B cell (primary cell): ENCODE results near the gene LRRC74A. TPM values are rescaled to one million over a fixed set of nuclear protein-coding genes. Genes with fewer than 3 reads are reported as not detected.
"Not testable (repeated sequence)": the region's sequence is repeated elsewhere in the genome, so short reads cannot be mapped to it uniquely, and the experiment has no call there.

Source experiments
- ATAC-seq: fragments of 200-7000 bp; cut with Tn5 transposase; one replicate; pipeline ENCODE4 v1.10.0; 2021; ENCODE audit warnings: low read depth, mild to moderate bottlenecking, moderate number of reproducible peaks, moderate library complexity
- CTCF ChIA-PET: fragments of 350-600 bp; sonication (Branson Sonifier 250); formaldehyde crosslinking; loops from one replicate; lab custom pipeline; 2021; ENCODE audit warnings: antibody characterized with exemption, inconsistent platforms; lab: Charles Lee
- POLR2A ChIA-PET: fragments of 350-600 bp; sonication (Branson Sonifier 250); formaldehyde crosslinking; loops from one replicate; lab custom pipeline; 2021; ENCODE audit warnings: antibody characterized with exemption; lab: Charles Lee
- DNase-seq: peaks from one replicate; pipeline ENCODE4 v3.0.0; 2013
- H2AFZ ChIP-seq: 2 replicates; pipeline ENCODE4 v1.6.1; 2012; ENCODE audit warnings: mild to moderate bottlenecking, low read depth, low read length; ENCODE audit not compliant: insufficient read depth, poor library complexity, severe bottlenecking
- H3K27ac ChIP-seq, 2 donors: 1 replicate in 1 of 2; 2 replicates in 1 of 2; pipeline ENCODE4 v1.5.1; 2012 to 2013; ENCODE audit warnings: low read length in 2 of 2, mild to moderate bottlenecking in 2 of 2, moderate library complexity in 1 of 2
- H3K27me3 ChIP-seq, 4 experiments: fragments of 200-600 bp in 1 of 4; sonication (generic) in 1 of 4; replicated peaks in 1 of 4; 1 replicate in 2 of 4; 2 replicates in 2 of 4; pipeline versions ENCODE4 v1.6.1 to v1.7.0; 2013 to 2016; ENCODE audit warnings: low read length in 3 of 4, mild to moderate bottlenecking in 2 of 4, mixed read lengths in 1 of 4, moderate library complexity in 1 of 4; ENCODE audit not compliant: insufficient read depth in 4 of 4, control insufficient read depth in 3 of 4; ENCODE audit errors: control extremely low read depth in 1 of 4
- H3K36me3 ChIP-seq, 2 experiments: replicated peaks in 1 of 2; 1 replicate in 1 of 2; 2 replicates in 1 of 2; pipeline versions ENCODE4 v1.6.1 to v1.7.1; 2013; ENCODE audit warnings: low read length in 1 of 2; ENCODE audit not compliant: insufficient read depth in 2 of 2, control insufficient read depth in 1 of 2; ENCODE audit errors: control extremely low read depth in 1 of 2, extremely low read depth in 1 of 2
- H3K4me1 ChIP-seq, 2 donors: fragments of 200-600 bp in 1 of 2; sonication (generic) in 1 of 2; 1 replicate in 1 of 2; 2 replicates in 1 of 2; pipeline versions ENCODE4 v1.5.1 to v1.6.1; 2013 to 2017; ENCODE audit warnings: low read length in 2 of 2; ENCODE audit not compliant: control insufficient read depth in 2 of 2, insufficient read depth in 2 of 2
- H3K4me2 ChIP-seq: replicated peaks from 2 replicates; pipeline ENCODE3; 2012; ENCODE audit warnings: mild to moderate bottlenecking, low read depth, low read length; ENCODE audit not compliant: poor library complexity, severe bottlenecking
- H3K4me3 ChIP-seq, 5 experiments: fragments of 200-600 bp in 1 of 5; sonication (generic) in 1 of 5; 1 replicate in 3 of 5; 2 replicates in 2 of 5; pipeline versions ENCODE4 v1.5.1 to v1.7.0; 2011 to 2016; ENCODE audit warnings: low read length in 4 of 5, mild to moderate bottlenecking in 4 of 5, low read depth in 2 of 5, control low read depth in 1 of 5, moderate library complexity in 1 of 5; ENCODE audit not compliant: insufficient read depth in 1 of 5; ENCODE audit errors: control extremely low read depth in 1 of 5, extremely low read depth in 1 of 5
- H3K79me2 ChIP-seq: fragments of 200-600 bp; sonication (generic); one replicate; pipeline ENCODE4 v1.6.0; 2016; ENCODE audit warnings: low read length; ENCODE audit not compliant: control insufficient read depth, insufficient read depth
- H3K9ac ChIP-seq: fragments of 200-600 bp; sonication (generic); 2 replicates; pipeline ENCODE4 v1.6.1; 2017; ENCODE audit warnings: mild to moderate bottlenecking, low read length, moderate library complexity
- H3K9me3 ChIP-seq, 3 donors: one replicate each; pipeline versions ENCODE4 v1.6.1 to v1.7.1; 2013; ENCODE audit warnings: low read length in 2 of 3; ENCODE audit not compliant: control insufficient read depth in 2 of 3, insufficient read depth in 1 of 3; ENCODE audit errors: control extremely low read depth in 1 of 3
- H4K20me1 ChIP-seq: 2 replicates; pipeline ENCODE4 v1.6.0; 2012; ENCODE audit warnings: mild to moderate bottlenecking, low read length; ENCODE audit not compliant: insufficient read depth, control insufficient read depth, poor library complexity, severe bottlenecking
- H3K27ac Mint-ChIP-seq: one replicate; pipeline ENCODE4 v1.8.0; 2021; ENCODE audit warnings: mixed read lengths
- H3K27me3 Mint-ChIP-seq: one replicate; pipeline ENCODE4 v1.8.0; 2021; ENCODE audit warnings: mixed read lengths
- H3K4me1 Mint-ChIP-seq: one replicate; pipeline ENCODE4 v1.8.0; 2021; ENCODE audit warnings: mixed read lengths
- H3K4me3 Mint-ChIP-seq: one replicate; pipeline ENCODE4 v1.8.0; 2021; ENCODE audit warnings: mixed read lengths
- H3K9me3 Mint-ChIP-seq: one replicate; pipeline ENCODE4 v1.8.0; 2022; ENCODE audit warnings: mixed read lengths; ENCODE audit not compliant: insufficient read depth
- CTCF ChIP-seq: fragments of 200-600 bp; IDR thresholded peaks from one replicate; pipeline ENCODE4 v1.8.0; 2022; ENCODE audit warnings: antibody characterized with exemption, mild to moderate bottlenecking
- EZH2 ChIP-seq: IDR thresholded peaks from 2 replicates; pipeline ENCODE4 v1.6.1; 2012; ENCODE audit warnings: borderline replicate concordance, low read depth, mild to moderate bottlenecking, moderate library complexity, low read length; ENCODE audit not compliant: insufficient read depth, poor library complexity, severe bottlenecking
- WGBS: methylation state at CpG from one replicate; pipeline ENCODE4 v1.1.5; 2013; ENCODE audit warnings: missing lambda C conversion rate; ENCODE audit not compliant: insufficient coverage; 5-methylcytosine and 5-hydroxymethylcytosine counted together
- intact Hi-C: fragments of 100-400 bp; cut with micrococcal nuclease; formaldehyde crosslinking; loops from one replicate; pipeline ENCODE4 v1.10.0; 2022
- polyA plus RNA-seq: library from polyadenylated mRNA; depleted of rRNA; stranded (reverse); fragments of >200 nt; gene quantifications from 2 replicates; pipeline ENCODE4 v1.2.3, GENCODE V29; 2012
- total RNA-seq, 2 donors: library from RNA; stranded (reverse); fragments of 120-200 nt in 1 of 2; gene quantifications; 1 replicate in 1 of 2; 2 replicates in 1 of 2; pipeline versions ENCODE4 v1.2.3 to v1.2.4, GENCODE V29; 2013 to 2022

LRRC74A gene
- total and polyA plus RNA-seq, 2 donors (not counting 1 experiment from before 2014, with no cell fraction given) = not detected

GRCh38 chr14:76911473-76911872, 85.3 kb downstream of the LRRC74A start:
- TF ChIP-seq EZH2 = no peak
- TF ChIP-seq CTCF = no peak
- peaks cover 14 to 25% of the 10 kb centered on the region in 2 donors for H3K4me1 ChIP-seq
- intact Hi-C loops = no loop called here
- H3K4me2 ChIP-seq = no peak overlapping the region
- H3K4me1 Mint-ChIP-seq = peaks cover 19% of the 10 kb centered on the region
- no peaks in the 10 kb centered on the region for H3K36me3 ChIP-seq
- ATAC-seq = no peak
- ChIA-PET CTCF (interaction anchor here (0.6 to 15.6 kb wide), 12 partner anchors 9 to 186 kb away, joined by 3 to 267 read pairs (median 4); partner anchors contain the start of gene IRF2BPL), POLR2A (interaction anchor here (0.8 kb wide), 1 partner anchor 185 kb away, joined by 4 read pairs; no protein-coding TSS in a partner anchor)
- DNase-seq = no peak
- whole genome bisulfite sequencing = 86% methylated on average over 1 of the region's 1 CpG
- no peaks in the 10 kb centered on the region for H4K20me1 ChIP-seq
- H3K27me3 Mint-ChIP-seq = no peaks in the 10 kb centered on the region
- no peak overlapping the region for H2AFZ ChIP-seq
- H3K9me3 ChIP-seq = peaks cover 0 to 12% (median 0%) of the 10 kb centered on the region in 3 donors
- H3K27ac Mint-ChIP-seq = peak overlapping the region; percentile 72
- H3K9me3 Mint-ChIP-seq = no peaks in the 10 kb centered on the region
- no peak overlapping the region for H3K4me3 ChIP-seq
- H3K79me2 ChIP-seq = no peaks in the 10 kb centered on the region
- H3K4me3 Mint-ChIP-seq = no peak overlapping the region
- H3K27me3 ChIP-seq = no peaks in the 10 kb centered on the region
- H3K9ac ChIP-seq = no peak overlapping the region
- no peak overlapping the region for H3K27ac ChIP-seq

GRCh38 chr14:76914533-76915081, 88.4 kb downstream of the LRRC74A start:
- H3K79me2 ChIP-seq, H3K9me3 ChIP-seq, H3K27ac ChIP-seq, H3K4me3 Mint-ChIP-seq, H3K27ac Mint-ChIP-seq, H3K27me3 Mint-ChIP-seq, ATAC-seq, H3K4me3 ChIP-seq, intact Hi-C loops, H4K20me1 ChIP-seq, H3K4me2 ChIP-seq, H3K9me3 Mint-ChIP-seq, H3K9ac ChIP-seq, H3K36me3 ChIP-seq, H2AFZ ChIP-seq, DNase-seq: not testable (repeated sequence)
- peaks cover 20 to 23% of the 10 kb centered on the region in 2 donors for H3K4me1 ChIP-seq
- H3K4me1 Mint-ChIP-seq = peaks cover 20% of the 10 kb centered on the region
- peaks cover 0 to 12% (median under 1%) of the 10 kb centered on the region in 4 experiments for H3K27me3 ChIP-seq
- 91% methylated on average over 1 of the region's 8 CpGs for WGBS
- CTCF ChIA-PET = interaction anchor here (1.5 to 15.6 kb wide), 11 partner anchors 13 to 152 kb away, joined by 4 to 267 read pairs (median 21); partner anchors contain the start of gene IRF2BPL
- POLR2A ChIA-PET = interaction anchor here (0.6 to 1.9 kb wide), 3 partner anchors 28 to 139 kb away, joined by 3 to 9 read pairs (median 4); no protein-coding TSS in a partner anchor
